Thoracic aorta (tissue), 2 donors: Measurements from ENCODE around the gene GUCY2D. TPM values are rescaled to one million over a fixed set of nuclear protein-coding genes. Genes with fewer than 3 reads are reported as not detected.

Experiments
- ATAC-seq: fragments of 150-250 bp; one replicate; pipeline ENCODE4 v1.8.0; 2017; ENCODE audit warnings: low read depth; ENCODE audit not compliant: insufficient number of reproducible peaks, low FRiP score
- DNase-seq: peaks from one replicate; pipeline ENCODE4 v3.0.0-alpha.2; 2020; ENCODE audit warnings: low spot score
- H3K27ac ChIP-seq, 2 donors: fragments of 200-600 bp; sonication (generic); 1 replicate in 1 of 2; 2 replicates in 1 of 2; pipeline ENCODE4 v1.5.1; 2016; ENCODE audit warnings: mild to moderate bottlenecking in 2 of 2, moderate library complexity in 2 of 2
- H3K27me3 ChIP-seq: fragments of 200-600 bp; sonication (generic); replicated peaks from 2 replicates; pipeline ENCODE4 v1.6.0; 2016; ENCODE audit warnings: mild to moderate bottlenecking; ENCODE audit not compliant: insufficient read depth
- H3K36me3 ChIP-seq: fragments of 200-600 bp; sonication (generic); one replicate; pipeline ENCODE4 v1.5.1; 2016
- H3K4me1 ChIP-seq, 2 donors: fragments of 200-600 bp; sonication (generic); 1 replicate in 1 of 2; 2 replicates in 1 of 2; pipeline versions ENCODE4 v1.5.1 to v1.6.0; 2016; ENCODE audit warnings: low read depth in 2 of 2, mild to moderate bottlenecking in 1 of 2; ENCODE audit not compliant: control insufficient read depth in 1 of 2
- H3K4me3 ChIP-seq: fragments of 200-600 bp; sonication (generic); 2 replicates; pipeline ENCODE4 v1.5.1; 2016; ENCODE audit warnings: mild to moderate bottlenecking
- H3K9me3 ChIP-seq: fragments of 200-600 bp; sonication (generic); 2 replicates; pipeline ENCODE4 v1.5.1; 2016
- total RNA-seq, 2 donors: library from RNA; depleted of rRNA; stranded (reverse); fragments of >200 nt; gene quantifications; one replicate each; pipeline versions ENCODE4 v1.1.0 to v1.2.3, GENCODE V29; 2016
- TF ChIP-seq, protein P1 (sequence below): fragments of 200-600 bp; sonication (generic); IDR thresholded peaks from one replicate; pipeline ENCODE4 v1.5.1; 2019; ENCODE audit warnings: antibody characterized with exemption

The GUCY2D gene
- total RNA-seq, 2 donors from 2014 or later, result not detected

DNA sequence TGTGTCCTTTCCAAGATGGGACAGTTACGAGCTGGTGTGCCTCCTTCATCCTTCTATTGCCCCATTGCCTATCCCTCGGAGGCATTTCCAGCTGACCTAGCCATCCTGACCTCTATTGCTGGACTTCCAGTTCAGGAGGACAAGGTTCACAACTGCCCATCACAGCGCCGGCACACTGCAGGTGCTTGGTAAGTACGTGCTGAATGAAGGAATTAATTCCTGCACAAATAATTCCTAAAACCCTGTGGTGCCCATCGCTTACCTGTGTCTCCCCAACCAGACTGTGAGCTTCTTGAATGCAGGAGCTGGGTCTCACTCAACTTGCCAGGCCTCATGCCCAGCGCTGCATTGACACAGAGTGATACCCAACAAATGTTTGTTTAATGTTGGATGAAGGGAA is 49.4 kb downstream of the GUCY2D start:
- H3K27ac ChIP-seq, result no peak overlapping the region
- no peaks in the 10 kb centered on the region for H3K27me3 ChIP-seq
- H3K36me3 ChIP-seq, result no peaks in the 10 kb centered on the region
- no peaks in the 10 kb centered on the region for H3K9me3 ChIP-seq
- no peak overlapping the region for H3K4me3 ChIP-seq
- ATAC-seq (no peak), DNase-seq (no peak)
- TF ChIP-seq, protein P1, sequence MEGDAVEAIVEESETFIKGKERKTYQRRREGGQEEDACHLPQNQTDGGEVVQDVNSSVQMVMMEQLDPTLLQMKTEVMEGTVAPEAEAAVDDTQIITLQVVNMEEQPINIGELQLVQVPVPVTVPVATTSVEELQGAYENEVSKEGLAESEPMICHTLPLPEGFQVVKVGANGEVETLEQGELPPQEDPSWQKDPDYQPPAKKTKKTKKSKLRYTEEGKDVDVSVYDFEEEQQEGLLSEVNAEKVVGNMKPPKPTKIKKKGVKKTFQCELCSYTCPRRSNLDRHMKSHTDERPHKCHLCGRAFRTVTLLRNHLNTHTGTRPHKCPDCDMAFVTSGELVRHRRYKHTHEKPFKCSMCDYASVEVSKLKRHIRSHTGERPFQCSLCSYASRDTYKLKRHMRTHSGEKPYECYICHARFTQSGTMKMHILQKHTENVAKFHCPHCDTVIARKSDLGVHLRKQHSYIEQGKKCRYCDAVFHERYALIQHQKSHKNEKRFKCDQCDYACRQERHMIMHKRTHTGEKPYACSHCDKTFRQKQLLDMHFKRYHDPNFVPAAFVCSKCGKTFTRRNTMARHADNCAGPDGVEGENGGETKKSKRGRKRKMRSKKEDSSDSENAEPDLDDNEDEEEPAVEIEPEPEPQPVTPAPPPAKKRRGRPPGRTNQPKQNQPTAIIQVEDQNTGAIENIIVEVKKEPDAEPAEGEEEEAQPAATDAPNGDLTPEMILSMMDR, result no peak
- no peaks in the 10 kb centered on the region for H3K4me1 ChIP-seq

DNA sequence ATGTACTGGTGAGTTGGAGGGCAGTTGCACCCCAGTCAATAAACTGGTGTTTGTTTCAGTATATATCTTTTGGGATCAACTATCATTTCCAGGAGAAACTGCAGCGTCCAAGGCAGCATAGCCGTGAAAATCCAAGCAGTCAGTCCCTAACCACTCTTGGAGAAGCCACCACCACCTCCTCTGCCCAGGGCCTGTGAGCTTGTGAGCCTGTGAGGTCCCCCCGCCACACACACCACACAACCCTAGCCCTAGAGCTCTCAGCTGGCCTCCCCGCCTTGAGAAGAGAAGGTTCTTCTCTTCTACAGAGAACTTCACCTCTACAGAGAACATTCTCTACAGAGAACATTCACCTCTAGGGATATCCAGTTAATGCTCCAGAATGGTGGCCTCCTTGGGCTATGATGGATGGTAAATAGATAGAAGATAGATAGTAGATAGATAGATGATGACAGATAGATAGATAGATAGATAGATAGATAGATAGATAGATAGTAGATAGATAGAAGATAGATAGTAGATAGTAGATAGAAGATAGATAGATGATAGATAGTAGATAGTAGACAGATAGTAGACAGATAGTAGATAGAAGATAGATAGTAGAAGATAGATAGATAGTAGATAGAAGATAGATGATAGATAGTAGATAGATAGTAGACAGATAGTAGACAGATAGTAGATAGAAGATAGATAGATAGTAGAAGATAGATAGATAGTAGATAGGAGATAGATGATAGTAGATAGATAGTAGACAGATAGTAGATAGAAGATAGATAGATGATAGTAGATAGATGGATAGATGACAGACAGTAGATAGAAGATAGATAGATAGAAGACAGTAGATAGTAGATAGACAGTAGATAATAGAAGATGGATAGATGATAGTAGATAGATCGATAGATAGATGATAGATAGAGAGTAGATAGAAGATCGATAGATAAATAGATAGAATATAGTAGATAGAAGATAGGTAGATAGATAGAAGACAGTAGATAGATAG is 50.1 kb downstream of the GUCY2D start:
- Histone ChIP-seq H3K27ac (no peak overlapping the region), H3K36me3 (no peaks in the 10 kb centered on the region), H3K27me3 (no peaks in the 10 kb centered on the region), H3K4me1 (no peaks in the 10 kb centered on the region), H3K4me3 (no peak overlapping the region), H3K9me3 (no peaks in the 10 kb centered on the region)
- DNase-seq (no peak), ATAC-seq (no peak)
- TF ChIP-seq, protein P1, result no peak

DNA sequence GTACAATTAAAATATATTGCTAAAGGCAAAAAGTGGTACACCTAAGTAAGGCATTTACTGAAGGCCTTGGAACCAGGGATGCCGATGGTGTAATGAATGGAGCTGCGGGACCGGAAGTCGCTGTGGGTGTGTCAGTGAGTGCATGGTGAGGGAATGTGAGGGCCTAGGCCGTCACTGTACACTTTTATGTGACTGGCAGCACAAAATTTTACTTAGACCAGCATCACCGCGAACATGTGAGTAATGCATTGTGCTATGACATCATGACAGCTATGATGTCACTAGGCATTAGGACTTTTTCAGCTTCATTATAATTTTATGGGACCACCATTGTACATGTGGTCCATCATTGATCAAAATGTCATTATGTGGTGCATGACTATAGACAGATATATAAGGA is 51.2 kb downstream of the GUCY2D start:
- H3K4me3 ChIP-seq, result no peak overlapping the region
- H3K36me3 ChIP-seq, result no peaks in the 10 kb centered on the region
- H3K4me1 ChIP-seq, result no peaks in the 10 kb centered on the region
- TF ChIP-seq, protein P1, result no peak
- DNase-seq (no peak), ATAC-seq (no peak)
- no peak overlapping the region for H3K27ac ChIP-seq
- no peaks in the 10 kb centered on the region for H3K27me3 ChIP-seq
- no peaks in the 10 kb centered on the region for H3K9me3 ChIP-seq

DNA sequence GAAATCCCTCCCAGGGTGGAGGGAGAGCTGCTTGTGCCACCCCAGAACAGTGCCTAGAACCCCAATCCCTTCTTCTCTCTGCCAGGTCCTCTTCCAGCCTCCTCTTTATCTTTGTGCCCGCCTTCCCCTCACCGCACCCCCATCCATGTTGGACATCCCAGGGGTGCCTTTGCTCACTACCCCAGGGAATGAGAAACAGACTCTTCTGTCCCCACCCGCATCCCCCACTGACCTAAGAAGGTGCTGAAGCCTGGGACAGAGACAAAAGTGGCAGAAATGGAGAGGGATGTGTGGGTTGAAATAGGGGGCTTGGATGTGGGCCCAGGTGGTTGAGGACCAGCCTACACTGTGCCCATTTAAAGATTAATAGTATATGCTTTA is 53.4 kb downstream of the GUCY2D start:
- H3K27ac ChIP-seq, result no peak overlapping the region
- ATAC-seq (no peak), DNase-seq (no peak)
- no peaks in the 10 kb centered on the region for H3K9me3 ChIP-seq
- H3K4me1 ChIP-seq, result no peaks in the 10 kb centered on the region
- no peak overlapping the region for H3K4me3 ChIP-seq
- H3K27me3 ChIP-seq, result peaks cover 1% of the 10 kb centered on the region
- no peaks in the 10 kb centered on the region for H3K36me3 ChIP-seq
- TF ChIP-seq, protein P1, result no peak

DNA sequence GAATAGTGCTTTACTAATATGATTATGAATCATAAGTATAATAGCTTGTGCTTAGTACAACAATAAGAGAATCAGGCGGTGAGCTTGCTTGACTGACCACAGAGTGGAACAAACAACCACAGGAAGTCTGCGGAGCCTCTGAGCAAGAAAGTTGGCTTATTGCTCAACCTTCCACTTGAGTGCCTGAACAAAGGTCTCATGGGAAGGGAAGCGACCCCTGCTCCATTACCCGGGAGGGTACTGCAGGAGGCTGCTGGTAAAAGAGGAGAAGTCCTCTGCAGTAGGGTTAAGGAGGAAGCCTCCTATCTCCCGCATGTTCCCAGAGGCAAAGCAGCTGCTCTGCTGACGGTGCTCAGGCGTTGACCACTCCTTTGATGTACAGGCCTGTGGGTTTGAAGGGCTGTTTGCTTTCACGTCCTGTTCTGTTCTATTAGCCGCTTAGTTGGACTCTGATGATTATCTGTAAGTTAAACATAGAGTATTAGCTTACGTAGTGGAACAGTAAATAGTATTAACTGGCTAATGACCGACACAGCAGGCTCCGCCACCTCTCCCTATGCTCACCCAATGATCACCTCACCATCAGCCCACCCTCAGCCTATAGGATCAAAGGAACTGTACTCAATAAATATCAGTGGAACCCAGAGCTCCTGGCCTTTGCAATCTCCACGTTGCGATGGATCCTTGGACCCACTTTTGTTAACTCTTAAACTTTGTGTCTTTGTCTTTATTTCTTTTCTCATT is 54.0 kb downstream of the GUCY2D start:
- Histone ChIP-seq H3K4me3 (no peak overlapping the region), H3K4me1 (no peaks in the 10 kb centered on the region), H3K9me3 (no peaks in the 10 kb centered on the region), H3K27ac (no peak overlapping the region), H3K27me3 (peaks cover 7% of the 10 kb centered on the region), H3K36me3 (no peaks in the 10 kb centered on the region)
- ATAC-seq (no peak), DNase-seq (no peak)
- TF ChIP-seq, protein P1, result no peak
